HG03103 (cell line): ENCODE results near the gene KLC3.
"Not testable (repeated sequence)": the region's sequence is repeated elsewhere in the genome, so short reads cannot be mapped to it uniquely, and the experiment has no call there.

Experiments
- ATAC-seq: cut with Tn5 transposase; IDR thresholded peaks from one replicate; pipeline ENCODE4 v1.9.1; 2021; ENCODE audit warnings: low read depth; ENCODE audit not compliant: unreplicated experiment

Gene KLC3

DNA sequence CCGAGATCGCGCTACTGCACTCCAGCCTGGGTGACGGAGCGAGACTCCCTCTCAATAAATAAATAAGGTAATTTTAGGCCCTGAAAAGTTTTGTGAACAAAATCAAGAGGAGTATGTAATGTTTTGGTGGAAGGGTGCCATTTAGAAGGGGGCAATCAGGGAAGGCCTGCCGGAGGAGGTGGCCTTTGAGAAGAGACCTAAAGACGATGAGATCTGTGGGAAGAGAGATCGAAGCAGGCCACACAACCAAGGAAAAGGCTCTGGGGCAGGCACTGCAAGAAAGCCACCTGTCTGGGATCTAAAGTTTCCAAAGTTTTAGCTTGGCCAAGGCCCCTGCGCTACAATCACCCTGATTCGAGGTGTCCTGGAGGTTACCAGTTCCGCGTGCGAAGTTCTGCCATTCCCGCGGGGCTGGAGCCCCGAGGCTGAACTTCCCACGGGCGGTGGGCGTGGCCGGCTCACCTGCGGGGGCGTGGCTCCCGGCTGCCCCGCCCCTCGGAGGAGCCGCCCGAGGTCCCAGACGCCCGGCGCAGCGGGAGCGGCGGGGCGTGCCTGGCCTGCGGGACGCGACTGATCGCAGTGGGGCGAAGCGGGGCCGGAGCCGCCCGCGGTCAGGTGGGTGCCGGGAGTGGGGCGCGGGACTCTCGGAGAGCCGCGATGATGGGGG, at the start of gene KLC3:
TSS of gene KLC3 (plus strand) at position 519 of the 667 bp plus-strand sequence. CDS start 4,792 bp downstream, outside the sequence.
- ATAC-seq: no peak

DNA sequence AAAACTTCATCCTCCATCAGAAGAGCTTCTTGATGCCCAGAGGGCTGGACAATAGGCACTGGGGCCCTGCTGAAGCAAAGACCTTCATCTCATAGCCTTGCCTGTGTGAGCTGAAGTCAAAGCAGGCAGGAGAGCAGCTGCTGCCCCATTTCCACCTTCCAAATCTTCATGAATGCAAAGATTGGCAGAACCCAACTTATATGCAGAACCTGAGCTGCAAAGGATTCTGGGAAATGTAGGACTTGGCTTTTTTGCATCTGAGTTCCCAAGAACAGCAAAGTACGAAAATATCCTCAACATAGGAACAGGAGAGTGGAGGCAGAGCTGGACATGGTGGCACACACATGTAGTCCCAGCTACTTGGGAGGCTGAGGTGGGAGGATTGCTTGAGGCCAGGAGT, 48.7 kb upstream of the KLC3 start:
- ATAC-seq: no peak

DNA sequence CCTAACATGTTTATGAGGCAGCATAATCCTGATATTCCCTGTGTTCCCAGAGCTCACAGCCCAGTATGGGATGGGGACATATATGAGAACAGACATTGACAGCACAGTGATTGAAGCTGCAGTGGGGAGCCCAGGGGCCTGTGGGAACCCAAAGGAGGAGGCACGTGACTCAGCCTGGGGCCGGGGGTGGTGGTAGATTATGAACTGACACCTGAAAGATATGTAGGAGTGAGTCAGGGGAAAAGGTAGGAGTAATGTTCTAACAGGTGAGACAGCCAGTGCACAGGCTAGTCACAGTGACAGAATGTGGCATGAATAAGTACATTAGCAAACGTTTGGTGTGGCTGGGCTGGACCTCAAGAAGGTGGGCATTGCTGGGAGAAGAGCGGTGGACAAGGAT, 46.9 kb upstream of the KLC3 start:
- no peak for ATAC-seq

DNA sequence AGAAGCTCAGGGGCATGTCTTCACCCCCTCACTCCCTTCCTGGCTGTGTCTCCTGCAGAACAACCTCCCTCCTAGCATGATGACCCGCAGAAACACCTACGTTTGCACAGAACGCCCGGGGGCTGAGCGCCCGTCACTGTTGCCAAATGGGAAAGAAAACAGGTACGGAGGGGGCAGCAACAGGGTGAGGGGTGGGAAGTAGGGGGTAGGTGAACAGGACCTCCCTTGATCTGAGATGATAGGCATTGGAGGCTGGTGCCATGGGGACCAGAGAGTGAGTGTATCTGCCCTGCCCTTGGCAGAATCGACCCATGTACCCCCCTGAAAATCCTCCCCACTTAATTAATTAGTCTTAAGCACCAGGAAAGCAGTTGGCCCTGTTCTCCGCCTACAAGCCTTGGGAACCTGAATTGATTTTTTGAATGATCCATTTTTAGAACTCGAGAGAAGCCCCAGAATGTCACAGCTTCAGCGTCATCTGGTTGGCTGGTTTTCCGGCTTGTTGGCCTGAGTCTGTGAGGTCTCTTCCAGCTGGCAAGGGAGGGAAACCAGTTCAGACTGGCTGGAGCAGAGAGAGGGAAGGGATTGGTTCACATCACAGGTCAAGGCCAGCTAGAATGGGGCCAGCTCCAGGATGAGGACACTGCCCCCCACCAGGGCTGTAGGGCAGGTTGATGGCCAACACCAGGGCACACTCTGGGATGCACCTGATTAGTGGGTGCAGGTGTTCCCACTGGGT, 46.1 kb upstream of the KLC3 start:
- no peak for ATAC-seq

DNA sequence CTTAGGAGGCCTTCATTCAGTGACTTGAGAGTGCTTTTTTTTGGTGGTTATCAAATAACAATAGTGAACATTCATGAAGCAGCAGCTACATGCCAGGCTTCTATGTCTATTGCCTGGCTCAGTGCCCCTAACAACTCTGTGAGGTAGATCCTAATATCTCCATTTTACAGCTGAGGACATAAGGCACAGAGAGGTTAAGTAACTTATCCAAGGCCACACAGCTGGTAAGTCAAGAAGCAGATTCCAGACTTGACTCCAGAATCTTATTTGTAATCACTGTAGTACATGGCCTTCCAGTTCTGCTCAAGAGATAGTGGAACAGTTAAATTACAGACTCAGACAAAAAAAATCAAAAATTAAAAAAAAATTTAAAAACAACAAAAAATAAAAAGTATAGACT, 44.7 kb upstream of the KLC3 start:
- no peak for ATAC-seq

DNA sequence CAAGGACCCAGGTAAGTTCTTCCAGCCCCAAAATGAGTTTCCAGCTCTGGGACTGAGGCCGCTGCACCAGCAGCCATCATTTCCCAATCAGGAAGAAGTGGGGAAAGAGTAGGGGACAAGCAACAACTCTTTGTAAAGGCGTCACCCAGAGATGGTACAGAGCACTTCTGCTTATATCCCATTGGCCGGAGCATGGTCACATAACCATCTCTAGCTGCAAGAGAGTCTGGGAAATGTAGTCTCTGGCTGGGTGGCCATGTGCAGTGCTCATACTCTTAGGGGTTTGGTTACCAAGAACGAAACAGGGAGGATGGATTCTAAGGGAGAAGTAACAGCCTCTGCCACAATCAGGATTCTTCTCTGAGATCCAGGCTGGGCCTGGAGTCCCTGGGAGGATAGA, 44.2 kb upstream of the KLC3 start:
- ATAC-seq: no peak

DNA sequence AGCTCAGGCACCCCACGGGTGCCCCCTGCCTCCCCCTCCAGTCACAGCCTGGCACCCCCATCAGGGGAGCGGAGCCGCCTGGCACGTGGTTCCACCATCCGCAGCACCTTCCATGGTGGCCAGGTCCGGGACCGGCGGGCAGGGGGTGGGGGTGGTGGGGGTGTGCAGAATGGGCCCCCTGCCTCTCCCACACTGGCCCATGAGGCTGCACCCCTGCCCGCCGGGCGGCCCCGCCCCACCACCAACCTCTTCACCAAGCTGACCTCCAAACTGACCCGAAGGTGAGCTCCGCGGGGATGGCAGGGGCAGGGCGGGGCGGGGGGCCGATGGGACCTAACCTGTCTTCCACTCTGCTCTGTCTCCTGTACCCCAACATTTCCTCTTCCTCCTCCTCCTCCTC, 42.9 kb upstream of the KLC3 start:
- no peak for ATAC-seq

DNA sequence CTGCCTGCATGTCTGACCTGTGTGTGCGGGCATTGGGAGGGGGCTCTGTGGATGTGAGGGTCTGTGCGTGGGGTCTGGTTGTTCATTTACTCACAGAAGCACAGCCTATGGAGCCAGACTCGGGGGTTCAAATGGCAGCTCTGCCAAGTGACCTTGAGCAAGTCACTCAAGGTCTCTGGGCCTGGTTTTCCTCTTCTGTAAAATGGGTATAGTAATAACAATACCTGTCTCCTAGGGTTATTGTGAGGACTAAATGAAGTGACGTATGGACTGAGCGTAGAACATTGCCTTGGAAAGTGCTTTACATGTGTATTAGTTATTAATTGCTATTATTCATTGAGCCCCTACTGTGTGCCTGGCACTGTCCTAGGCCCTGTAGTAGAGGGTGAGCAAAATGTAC, 42.3 kb upstream of the KLC3 start:
- no peak for ATAC-seq

DNA sequence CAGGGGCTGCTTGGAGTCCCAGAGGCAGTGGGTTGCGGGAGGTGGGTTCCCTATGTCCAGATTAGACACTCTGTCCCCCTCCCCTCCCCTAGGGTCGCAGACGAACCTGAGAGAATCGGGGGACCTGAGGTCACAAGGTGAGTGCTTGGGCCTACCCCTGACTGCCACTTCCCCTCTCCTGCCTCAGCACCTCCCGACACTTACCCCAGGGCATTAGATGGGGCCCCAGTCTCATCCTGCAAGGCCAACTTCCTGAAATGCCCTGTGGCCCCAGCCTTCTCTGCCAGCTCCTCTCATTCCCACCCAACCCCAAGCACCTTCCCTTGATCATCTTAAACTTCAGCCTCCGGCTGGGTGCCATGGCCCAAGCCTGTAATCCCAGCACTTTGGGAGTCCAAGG, 40.8 kb upstream of the KLC3 start:
- no peak for ATAC-seq

DNA sequence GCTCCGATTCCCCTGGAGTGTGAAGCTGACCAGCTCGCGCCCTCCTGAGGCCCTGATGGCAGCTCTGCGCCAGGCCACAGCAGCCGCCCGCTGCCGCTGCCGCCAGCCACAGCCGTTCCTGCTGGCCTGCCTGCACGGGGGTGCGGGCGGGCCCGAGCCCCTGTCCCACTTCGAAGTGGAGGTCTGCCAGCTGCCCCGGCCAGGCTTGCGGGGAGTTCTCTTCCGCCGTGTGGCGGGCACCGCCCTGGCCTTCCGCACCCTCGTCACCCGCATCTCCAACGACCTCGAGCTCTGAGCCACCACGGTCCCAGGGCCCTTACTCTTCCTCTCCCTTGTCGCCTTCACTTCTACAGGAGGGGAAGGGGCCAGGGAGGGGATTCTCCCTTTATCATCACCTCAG, 38.1 kb upstream of the KLC3 start:
- ATAC-seq: no peak

DNA sequence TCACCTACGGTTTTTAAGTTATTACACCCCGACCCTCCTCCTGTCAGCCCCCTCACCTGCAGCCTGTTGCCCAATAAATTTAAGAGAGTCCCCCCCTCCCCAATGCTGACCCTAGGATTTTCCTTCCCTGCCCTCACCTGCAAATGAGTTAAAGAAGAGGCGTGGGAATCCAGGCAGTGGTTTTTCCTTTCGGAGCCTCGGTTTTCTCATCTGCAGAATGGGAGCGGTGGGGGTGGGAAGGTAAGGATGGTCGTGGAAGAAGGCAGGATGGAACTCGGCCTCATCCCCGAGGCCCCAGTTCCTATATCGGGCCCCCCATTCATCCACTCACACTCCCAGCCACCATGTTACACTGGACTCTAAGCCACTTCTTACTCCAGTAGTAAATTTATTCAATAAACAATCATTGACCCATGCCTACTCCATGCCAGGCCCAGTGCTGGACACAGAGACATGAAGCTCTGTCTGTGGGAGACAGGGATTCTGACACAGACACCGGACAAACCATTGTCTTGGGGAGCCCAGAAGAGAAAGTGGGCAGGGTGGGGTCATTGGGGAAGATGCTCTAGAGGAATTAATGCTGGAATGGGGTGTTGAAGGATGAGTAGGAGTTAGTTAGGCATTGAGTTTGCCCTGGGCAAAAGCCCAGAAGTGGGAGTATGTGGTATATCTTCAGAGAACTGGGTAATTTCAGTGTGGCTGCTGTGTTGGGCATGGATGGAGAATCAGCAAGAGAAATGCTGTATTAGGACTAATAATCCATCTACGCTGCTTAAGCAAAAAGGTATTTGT, 37.1 kb upstream of the KLC3 start:
- ATAC-seq: no peak

DNA sequence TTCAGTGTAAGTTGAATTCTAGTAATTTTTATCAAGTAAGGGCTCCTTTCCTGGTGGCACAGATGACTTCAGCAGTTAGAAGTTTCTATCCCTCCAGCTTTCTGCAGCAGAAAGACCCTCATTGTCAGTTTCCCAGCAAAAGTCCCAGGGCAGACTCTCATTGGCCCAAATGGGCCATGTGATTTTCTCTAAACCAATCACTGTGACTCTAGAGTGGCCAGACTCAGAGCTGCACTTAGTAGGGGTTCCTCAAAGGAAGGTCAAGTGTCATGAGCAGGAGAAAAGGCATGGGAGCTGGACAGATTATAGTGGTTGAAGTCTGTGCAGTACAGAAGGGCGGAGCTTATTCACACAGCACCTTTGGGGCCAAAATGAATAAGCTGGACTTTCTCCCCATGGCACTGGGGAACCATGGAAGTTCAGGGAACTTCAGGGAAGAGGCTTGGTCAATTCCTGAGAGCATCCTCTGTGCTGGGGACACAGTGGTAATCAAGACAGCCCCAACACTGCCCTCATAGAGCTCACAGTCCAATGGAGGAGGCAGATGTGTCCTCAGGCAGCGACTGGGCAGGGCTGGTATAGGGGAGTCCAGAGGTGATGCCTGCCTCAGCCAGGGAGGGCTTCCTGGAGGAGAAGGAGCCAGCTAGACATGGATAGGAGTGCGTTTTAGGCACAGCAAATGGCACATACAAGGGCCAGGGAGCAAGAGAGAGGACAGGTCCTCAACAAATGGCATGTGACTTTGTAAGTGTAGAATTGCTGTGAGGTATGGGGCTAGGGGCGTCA, 36.2 kb upstream of the KLC3 start:
- ATAC-seq: no peak

DNA sequence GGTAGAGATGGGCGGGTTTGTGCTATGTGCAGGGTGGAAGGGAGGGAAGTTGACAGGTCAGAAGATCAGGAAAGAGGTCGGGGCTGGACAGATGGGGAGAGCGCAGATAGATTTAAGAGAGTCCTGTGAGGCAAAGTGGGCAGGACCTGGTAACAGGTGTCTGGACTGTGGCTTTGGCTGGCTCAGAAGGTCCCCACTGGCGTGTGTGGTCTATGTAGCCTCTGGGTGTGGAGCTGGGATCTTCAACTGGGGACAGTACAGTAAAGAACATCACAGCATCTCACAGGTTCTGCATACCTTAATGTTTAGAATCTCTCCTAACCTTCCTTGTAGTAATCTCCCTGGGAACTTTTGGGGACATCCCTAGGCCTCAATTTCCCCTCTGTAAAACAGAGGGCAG, 35.5 kb upstream of the KLC3 start:
- ATAC-seq: no peak

DNA sequence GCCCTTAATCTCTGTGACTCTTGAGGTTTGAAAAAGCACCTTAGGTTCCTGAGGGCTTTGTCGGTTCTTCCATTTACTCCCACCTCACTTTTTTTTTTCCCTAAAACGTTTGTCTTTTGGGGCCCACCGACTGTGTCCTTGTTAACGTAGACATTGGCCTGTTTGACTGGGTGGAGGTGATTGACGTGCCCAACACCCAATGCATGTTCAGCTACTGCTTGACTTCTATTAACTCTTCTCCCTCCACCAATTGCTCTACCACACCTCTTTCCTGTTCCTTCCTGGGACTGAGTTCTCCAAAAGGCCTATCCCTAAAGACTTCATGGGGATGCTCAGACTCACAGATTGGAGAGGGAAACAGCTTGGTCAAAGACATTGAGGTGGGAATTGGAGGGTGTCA, 35.1 kb upstream of the KLC3 start:
- ATAC-seq: no peak

DNA sequence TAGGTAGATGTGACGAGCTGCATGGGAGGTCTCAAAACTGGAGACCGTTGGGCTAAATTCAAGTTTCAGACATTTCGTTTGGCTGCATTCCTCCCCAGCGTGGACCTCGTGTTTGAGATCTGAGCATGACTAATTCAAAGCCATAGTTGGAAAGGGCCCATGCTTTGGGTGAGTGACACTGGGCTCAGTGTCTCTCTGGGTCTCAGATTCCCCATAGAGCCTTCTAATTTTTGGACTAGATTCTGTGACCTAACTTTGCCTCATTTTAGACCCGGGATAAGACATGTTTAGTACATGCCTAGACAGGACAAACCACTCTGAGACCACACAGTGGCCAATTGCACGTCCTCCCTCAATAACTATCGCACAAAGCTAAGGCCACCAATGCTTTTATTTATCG, 34.5 kb upstream of the KLC3 start:
- ATAC-seq: no peak

DNA sequence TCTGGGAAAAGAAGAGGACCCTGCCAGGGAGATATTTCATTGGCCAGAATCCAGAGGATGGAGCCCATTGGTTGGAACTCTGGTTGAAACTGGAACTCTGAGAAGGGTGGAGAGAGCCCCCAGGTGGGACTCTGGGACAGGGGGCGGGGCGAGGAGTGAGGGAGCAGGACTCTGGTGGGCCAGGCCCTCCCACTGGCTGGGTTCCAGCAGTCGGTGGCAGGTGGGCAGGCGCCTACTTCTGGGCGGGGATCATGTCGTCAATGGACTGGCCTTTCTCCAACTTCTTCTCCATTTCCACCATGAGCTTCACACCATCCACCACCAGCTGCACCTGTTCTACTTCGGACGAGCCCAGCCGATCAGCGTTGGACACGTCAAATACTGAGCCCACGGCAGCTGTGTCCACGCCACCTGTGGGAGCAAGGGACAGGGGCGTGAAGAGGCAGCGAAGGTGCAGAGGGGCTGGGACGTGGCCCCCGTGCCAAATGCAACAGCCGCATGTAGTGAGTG, 34.0 kb upstream of the KLC3 start:
- ATAC-seq: no peak

DNA sequence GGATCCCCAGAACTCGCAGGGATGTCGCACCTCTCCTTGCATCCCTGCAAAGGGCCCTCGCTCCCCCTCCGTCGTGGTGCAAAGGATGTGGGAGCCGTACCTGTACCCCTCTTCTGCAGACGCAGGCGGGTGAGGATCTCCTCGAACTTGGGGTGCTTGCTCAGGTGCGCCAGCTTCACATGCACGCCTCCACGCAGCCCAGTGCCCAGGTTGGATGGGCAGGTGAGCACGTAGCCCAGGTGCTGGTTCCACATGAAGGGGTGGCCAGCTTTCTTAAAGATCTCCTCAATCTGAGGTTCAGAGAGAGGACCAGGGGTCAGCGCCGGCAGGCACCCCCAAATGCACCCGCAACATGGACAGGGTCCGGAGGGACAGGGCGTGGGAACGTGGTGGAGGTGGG, 33.2 kb upstream of the KLC3 start:
- ATAC-seq: no peak

DNA sequence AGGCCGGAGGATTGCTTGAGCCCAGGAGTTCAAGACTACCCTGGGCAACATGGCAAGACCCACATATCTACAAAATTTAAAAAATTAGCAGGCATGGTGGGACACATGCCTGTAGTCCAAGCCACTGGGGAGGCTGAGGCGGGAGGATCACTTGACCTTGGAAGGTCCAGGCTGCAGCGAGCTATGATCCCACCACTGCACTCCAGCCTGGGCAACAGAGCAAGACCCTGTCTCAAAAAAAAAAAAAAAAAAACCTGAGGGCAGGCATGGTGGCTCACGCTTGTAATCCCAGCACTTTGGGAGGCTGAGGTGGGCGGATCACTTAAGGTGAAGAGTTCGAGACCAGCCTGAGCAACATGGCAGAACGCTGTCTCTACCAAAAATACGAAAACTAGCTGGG, 31.2 kb upstream of the KLC3 start:
- not testable (repeated sequence) for ATAC-seq

DNA sequence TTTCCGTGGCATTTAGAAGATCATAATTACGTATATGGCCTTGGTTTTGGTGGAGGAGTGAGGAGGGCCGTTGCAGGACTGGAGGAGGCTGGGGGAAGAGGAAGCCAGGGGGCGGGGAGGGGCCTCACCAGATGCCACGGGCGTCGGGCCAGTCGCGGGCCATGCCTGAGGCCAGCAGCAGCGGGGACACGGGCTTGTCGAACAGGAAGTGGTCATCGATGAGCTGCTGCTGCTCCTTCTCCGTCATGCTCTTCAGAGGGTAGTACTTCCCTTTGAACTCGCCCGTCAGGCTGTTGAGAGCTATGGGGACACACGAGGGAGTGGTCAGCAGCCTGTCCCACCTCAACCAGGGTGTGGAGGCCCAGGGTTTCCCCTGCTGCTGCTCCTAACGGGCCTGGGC, 28.9 kb upstream of the KLC3 start:
- ATAC-seq: no peak

DNA sequence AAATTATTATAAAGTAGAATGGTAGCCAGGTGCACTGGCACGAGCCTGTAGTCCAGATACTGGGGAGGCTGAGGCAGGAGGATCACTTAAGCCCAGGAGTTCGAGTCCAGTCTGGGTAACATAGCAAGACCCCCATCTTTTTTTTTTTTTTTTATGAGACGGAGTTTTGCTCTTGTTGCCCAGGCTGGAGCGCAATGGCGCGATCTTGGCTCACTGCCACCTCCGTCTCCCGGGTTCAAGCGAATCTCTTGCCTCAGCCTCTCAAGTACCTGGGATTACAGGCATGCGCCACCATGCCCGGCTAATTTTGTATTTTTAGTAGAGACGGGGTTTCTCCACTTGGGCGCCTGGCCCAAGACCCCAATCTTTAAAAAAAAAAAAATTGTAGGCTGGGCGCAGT, 28.3 kb upstream of the KLC3 start:
- ATAC-seq: not testable (repeated sequence)
